ENCODE measurements around the gene LARGE1.

DNA sequence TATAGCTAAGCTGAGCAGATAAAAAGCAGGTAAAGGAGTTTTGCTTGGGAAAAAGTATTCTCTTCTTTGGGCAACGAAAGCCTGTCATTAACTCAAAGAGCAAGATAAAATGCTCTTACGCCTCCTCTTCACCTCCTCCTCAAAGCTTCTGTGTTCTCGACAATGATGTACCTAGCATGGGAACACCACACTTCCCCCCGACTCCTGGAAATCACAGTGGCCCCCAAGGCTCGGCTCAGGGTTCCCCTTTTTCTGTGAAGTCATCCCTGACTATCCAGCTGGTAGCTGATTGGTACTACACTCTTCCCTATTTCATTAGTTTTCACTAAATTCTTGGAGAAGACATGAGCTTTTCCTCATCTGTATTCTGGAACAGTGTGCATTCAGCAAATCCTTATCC lies 336.1 kb downstream of the LARGE1 start:
- TF ChIP-seq, protein P1, sequence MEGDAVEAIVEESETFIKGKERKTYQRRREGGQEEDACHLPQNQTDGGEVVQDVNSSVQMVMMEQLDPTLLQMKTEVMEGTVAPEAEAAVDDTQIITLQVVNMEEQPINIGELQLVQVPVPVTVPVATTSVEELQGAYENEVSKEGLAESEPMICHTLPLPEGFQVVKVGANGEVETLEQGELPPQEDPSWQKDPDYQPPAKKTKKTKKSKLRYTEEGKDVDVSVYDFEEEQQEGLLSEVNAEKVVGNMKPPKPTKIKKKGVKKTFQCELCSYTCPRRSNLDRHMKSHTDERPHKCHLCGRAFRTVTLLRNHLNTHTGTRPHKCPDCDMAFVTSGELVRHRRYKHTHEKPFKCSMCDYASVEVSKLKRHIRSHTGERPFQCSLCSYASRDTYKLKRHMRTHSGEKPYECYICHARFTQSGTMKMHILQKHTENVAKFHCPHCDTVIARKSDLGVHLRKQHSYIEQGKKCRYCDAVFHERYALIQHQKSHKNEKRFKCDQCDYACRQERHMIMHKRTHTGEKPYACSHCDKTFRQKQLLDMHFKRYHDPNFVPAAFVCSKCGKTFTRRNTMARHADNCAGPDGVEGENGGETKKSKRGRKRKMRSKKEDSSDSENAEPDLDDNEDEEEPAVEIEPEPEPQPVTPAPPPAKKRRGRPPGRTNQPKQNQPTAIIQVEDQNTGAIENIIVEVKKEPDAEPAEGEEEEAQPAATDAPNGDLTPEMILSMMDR (IDR thresholded peaks at IDR 0.05; ENCODE audit: poor library complexity), result no peak
- TF ChIP-seq EZH2phosphoT487 (IDR thresholded peaks at IDR 0.05; ENCODE audit: low read depth, severe bottlenecking, unreplicated experiment), result no peak

Data from hepatocyte (in vitro differentiated cells).